H1 (cell line): Measurements from ENCODE around the gene BPGM. TPM values are rescaled to one million over a fixed set of nuclear protein-coding genes. Genes with fewer than 3 reads are reported as not detected.

ENCODE experiments used
- CTCF ChIA-PET: fragments of 300-600 bp; sonication (Branson Sonifier 250); formaldehyde crosslinking; loops from one replicate; lab custom pipeline; 2021; ENCODE audit not compliant: partially characterized antibody; lab: Charles Lee
- POLR2A ChIA-PET: fragments of 300-600 bp; sonication (Branson Sonifier 250); formaldehyde crosslinking; loops from one replicate; lab custom pipeline; 2021; ENCODE audit warnings: inconsistent platforms; ENCODE audit not compliant: partially characterized antibody; lab: Charles Lee
- DNase-seq, 2 experiments: peaks; one replicate each; pipeline versions ENCODE4 v3.0.0 to v3.0.0-alpha.2; 2010 to 2022; ENCODE audit warnings: low spot score in 2 of 2, low read depth in 1 of 2, mixed read lengths in 1 of 2
- FAIRE-seq: peaks from 2 replicates; lab custom pipeline; 2011; peaks lifted over from hg19 to GRCh38; lab: Jason Lieb, UNC
- H2AFZ ChIP-seq: 2 replicates; pipeline ENCODE4 v1.8.1; 2012; ENCODE audit warnings: low read length, inconsistent platforms
- H2AK5ac ChIP-seq: 2 replicates; pipeline ENCODE4 v1.6.1; 2013; ENCODE audit warnings: low read depth, low read length
- H2BK120ac ChIP-seq: replicated peaks from 2 replicates; pipeline ENCODE3; 2013; ENCODE audit warnings: low read depth, low read length, inconsistent platforms
- H2BK12ac ChIP-seq: 2 replicates; pipeline ENCODE4 v1.6.1; 2013; ENCODE audit warnings: low read depth, low read length
- H2BK15ac ChIP-seq: 2 replicates; pipeline ENCODE4 v1.6.1; 2013; ENCODE audit warnings: low read length
- H2BK20ac ChIP-seq: 2 replicates; pipeline ENCODE4 v1.6.1; 2013; ENCODE audit warnings: low read length
- H2BK5ac ChIP-seq: 2 replicates; pipeline ENCODE4 v1.6.1; 2013; ENCODE audit warnings: low read depth, low read length
- H3K14ac ChIP-seq: 2 replicates; pipeline ENCODE4 v1.6.1; 2013; ENCODE audit warnings: inconsistent platforms; ENCODE audit not compliant: insufficient read length
- H3K18ac ChIP-seq: 2 replicates; pipeline ENCODE4 v1.6.1; 2013; ENCODE audit warnings: low read length; ENCODE audit errors: extremely low read depth
- H3K23ac ChIP-seq: 2 replicates; pipeline ENCODE4 v1.6.1; 2013; ENCODE audit warnings: inconsistent platforms; ENCODE audit not compliant: insufficient read length
- H3K23me2 ChIP-seq: 2 replicates; pipeline ENCODE4 v1.6.1; 2013; ENCODE audit warnings: low read depth, low read length
- H3K27ac ChIP-seq: 2 replicates; pipeline ENCODE4 v1.6.1; 2011; ENCODE audit warnings: low read depth, low read length, inconsistent platforms
- H3K27me3 ChIP-seq, 4 experiments: replicated peaks in 1 of 4; 1 replicate in 1 of 4; 2 replicates in 3 of 4; pipeline versions ENCODE4 v1.6.1 to v1.8.1; 2011 to 2013; ENCODE audit warnings: low read length in 3 of 4, mild to moderate bottlenecking in 3 of 4, inconsistent platforms in 2 of 4, mixed read lengths in 2 of 4, moderate library complexity in 1 of 4; ENCODE audit not compliant: control insufficient read depth in 3 of 4, insufficient read depth in 3 of 4; ENCODE audit errors: extremely low read depth in 1 of 4
- H3K36me3 ChIP-seq, 4 experiments: 2 replicates each; pipeline versions ENCODE4 v1.6.1 to v1.8.1; 2011 to 2013; ENCODE audit warnings: mild to moderate bottlenecking in 4 of 4, low read length in 3 of 4, moderate library complexity in 2 of 4, control low read depth in 1 of 4, inconsistent platforms in 1 of 4; ENCODE audit not compliant: insufficient read depth in 4 of 4, control insufficient read depth in 2 of 4
- H3K4ac ChIP-seq: replicated peaks from 2 replicates; pipeline ENCODE3; 2013; ENCODE audit warnings: low read length, low read depth, mixed read lengths, inconsistent platforms; ENCODE audit not compliant: insufficient read length
- H3K4me1 ChIP-seq, 4 experiments: replicated peaks in 1 of 4; 1 replicate in 1 of 4; 2 replicates in 3 of 4; pipeline versions ENCODE4 v1.6.1 to v1.8.1; 2011 to 2013; ENCODE audit warnings: low read length in 3 of 4, inconsistent platforms in 2 of 4, mixed read lengths in 1 of 4; ENCODE audit not compliant: insufficient read depth in 4 of 4, control insufficient read depth in 3 of 4
- H3K4me2 ChIP-seq, 2 experiments: 2 replicates each; pipeline versions ENCODE4 v1.6.1 to v1.8.1; 2011 to 2013; ENCODE audit warnings: low read depth in 2 of 2, low read length in 2 of 2, control low read depth in 1 of 2, inconsistent platforms in 1 of 2, mild to moderate bottlenecking in 1 of 2; ENCODE audit not compliant: insufficient read depth in 1 of 2
- H3K4me3 ChIP-seq, 4 experiments: fragments of 200-600, 300-600 bp in 1 of 4; sonication (generic), shearing (Covaris generic), sonication (Bioruptor Twin) in 1 of 4; 2 replicates each; pipeline versions ENCODE4 v1.5.1 to v1.8.1; 2011 to 2016; ENCODE audit warnings: low read length in 4 of 4, low read depth in 3 of 4, control low read depth in 2 of 4, inconsistent platforms in 2 of 4, mild to moderate bottlenecking in 2 of 4, mixed read lengths in 1 of 4, moderate library complexity in 1 of 4; ENCODE audit not compliant: insufficient read depth in 2 of 4; ENCODE audit errors: extremely low read depth in 1 of 4
- H3K56ac ChIP-seq: replicated peaks from 2 replicates; pipeline ENCODE3; 2013; ENCODE audit warnings: low read depth, mild to moderate bottlenecking, mixed read lengths, low read length, inconsistent platforms; ENCODE audit not compliant: insufficient read length
- H3K79me1 ChIP-seq: 2 replicates; pipeline ENCODE4 v1.6.1; 2013; ENCODE audit warnings: low read depth, low read length, control low read depth
- H3K79me2 ChIP-seq, 2 experiments: 2 replicates each; pipeline versions ENCODE4 v1.6.1 to v1.8.1; 2012 to 2013; ENCODE audit warnings: low read length in 2 of 2, mild to moderate bottlenecking in 2 of 2, inconsistent platforms in 1 of 2; ENCODE audit not compliant: insufficient read depth in 2 of 2, control insufficient read depth in 1 of 2
- H3K9ac ChIP-seq, 4 experiments: replicated peaks in 1 of 4; 1 replicate in 1 of 4; 2 replicates in 3 of 4; pipeline versions ENCODE4 v1.6.1 to v1.8.1; 2011 to 2013; ENCODE audit warnings: low read depth in 3 of 4, low read length in 3 of 4, control low read depth in 2 of 4, mild to moderate bottlenecking in 2 of 4, moderate library complexity in 2 of 4, inconsistent platforms in 1 of 4; ENCODE audit errors: extremely low read depth in 1 of 4
- H3K9me3 ChIP-seq, 2 experiments: 2 replicates each; pipeline versions ENCODE4 v1.6.1 to v1.8.1; 2012 to 2013; ENCODE audit warnings: mild to moderate bottlenecking in 2 of 2, moderate library complexity in 2 of 2, control low read depth in 1 of 2, inconsistent platforms in 1 of 2, low read depth in 1 of 2, low read length in 1 of 2, mixed read lengths in 1 of 2; ENCODE audit not compliant: insufficient read depth in 2 of 2
- H4K20me1 ChIP-seq, 2 experiments: replicated peaks in 1 of 2; 2 replicates each; pipeline versions ENCODE3 to v1.8.1; 2011 to 2013; ENCODE audit warnings: inconsistent platforms in 2 of 2, low read length in 2 of 2, mild to moderate bottlenecking in 1 of 2; ENCODE audit not compliant: insufficient read depth in 2 of 2, control insufficient read depth in 1 of 2
- H4K5ac ChIP-seq: 2 replicates; pipeline ENCODE4 v1.6.1; 2013; ENCODE audit warnings: low read length, low read depth, mixed read lengths, inconsistent platforms; ENCODE audit not compliant: insufficient read length
- H4K8ac ChIP-seq: 2 replicates; pipeline ENCODE4 v1.8.0; 2013; ENCODE audit warnings: mild to moderate bottlenecking, moderate library complexity, low read length, inconsistent platforms; ENCODE audit not compliant: insufficient read depth; ENCODE audit errors: extremely low read depth
- H4K91ac ChIP-seq: replicated peaks from 2 replicates; pipeline ENCODE3; 2013; ENCODE audit warnings: low read length, mixed read lengths, inconsistent platforms; ENCODE audit not compliant: insufficient read length
- BCL11A ChIP-seq, 2 experiments: IDR thresholded peaks; one replicate each; pipeline ENCODE4 v1.6.1; 2011; ENCODE audit warnings: low read depth in 2 of 2, low read length in 2 of 2, mild to moderate bottlenecking in 2 of 2
- BRCA1 ChIP-seq: IDR thresholded peaks from 2 replicates; pipeline ENCODE4 v1.6.1; 2012; ENCODE audit warnings: low read depth, low read length, improper control_type of control experiment
- EP300 ChIP-seq, 2 experiments: IDR thresholded peaks; 1 replicate in 1 of 2; 2 replicates in 1 of 2; pipeline ENCODE4 v1.6.1; 2011 to 2012; ENCODE audit warnings: low read depth in 2 of 2, low read length in 2 of 2, mild to moderate bottlenecking in 2 of 2, borderline replicate concordance in 1 of 2, inconsistent platforms in 1 of 2, moderate library complexity in 1 of 2
- GABPA ChIP-seq: IDR thresholded peaks from 2 replicates; pipeline ENCODE4 v1.6.1; 2011; ENCODE audit warnings: mild to moderate bottlenecking, low read length, moderate library complexity, borderline replicate concordance; ENCODE audit not compliant: insufficient read depth
- RNF2 ChIP-seq: fragments of 200-900, 300-1000 bp; sonication (generic); IDR thresholded peaks from 2 replicates; pipeline ENCODE4 v1.7.1; 2016; ENCODE audit warnings: borderline replicate concordance, low read depth, mild to moderate bottlenecking, antibody characterized with exemption, low read length; ENCODE audit not compliant: poor library complexity, severe bottlenecking; ENCODE audit errors: missing control alignments
- TAF7 ChIP-seq: optimal IDR thresholded peaks from 2 replicates; pipeline ENCODE3; 2011; ENCODE audit warnings: low read depth, mild to moderate bottlenecking, inconsistent platforms, low read length, moderate library complexity, borderline replicate concordance
- polyA plus RNA-seq, 7 experiments: library from polyadenylated mRNA; depleted of rRNA in 3 of 7; stranded (reverse) in 5 of 7; unstranded in 2 of 7; fragments of >200 nt in 5 of 7; fragments of 200-250 nt in 2 of 7; gene quantifications; 1 replicate in 5 of 7; 2 replicates in 1 of 7; 4 replicates in 1 of 7; pipeline versions ENCODE4 v1.2.1 to v1.2.3, GENCODE V29; 2011 to 2013; ENCODE audit warnings: missing spikeins in 2 of 7, mixed read lengths in 2 of 7
- total RNA-seq: library from RNA; stranded (reverse); fragmentation: NEBNext Ultra II Directional; extraction: Animal tissue kit (Norgen Biotek cat#: 25700); gene quantifications from 2 replicates; pipeline ENCODE4 v1.2.1, GENCODE V29; 2021

Gene BPGM
- total and polyA plus RNA-seq, 2 of the 8 experiments (the other 6 are each of a cell fraction or from before 2014, with no cell fraction given), result 9.7 to 15.3 TPM

GRCh38 chr7:134630893-134631292 is 15.8 kb upstream of the BPGM start:
- no peaks in the 10 kb centered on the region for H3K4me1 ChIP-seq
- no peaks in the 10 kb centered on the region for H4K20me1 ChIP-seq
- no peaks in the 10 kb centered on the region for H3K79me1 ChIP-seq
- no peak overlapping the region for H3K23ac ChIP-seq
- no peak overlapping the region for H3K18ac ChIP-seq
- H3K9ac ChIP-seq, result no peak overlapping the region
- H3K9me3 ChIP-seq, result no peaks in the 10 kb centered on the region
- no peak overlapping the region for H3K4me3 ChIP-seq
- H2BK5ac ChIP-seq, result no peak overlapping the region
- no peak overlapping the region for H2BK15ac ChIP-seq
- CTCF ChIA-PET, result interaction anchor here (0.9 to 10.0 kb wide), 11 partner anchors 9 to 314 kb away, joined by 3 to 108 read pairs (median 4); partner anchors contain the start of gene BPGM
- no peak overlapping the region for H2BK120ac ChIP-seq
- DNase-seq (no peak), FAIRE-seq (no peak)
- H3K14ac ChIP-seq, result no peak overlapping the region
- H3K23me2 ChIP-seq, result no peaks in the 10 kb centered on the region
- H3K4ac ChIP-seq, result no peak overlapping the region
- H3K27me3 ChIP-seq, result no peaks in the 10 kb centered on the region
- H2BK12ac ChIP-seq, result no peak overlapping the region
- POLR2A ChIA-PET, result interaction anchor here (0.7 to 1.2 kb wide), 2 partner anchors 16 to 70 kb away, joined by 3 read pairs; no protein-coding TSS in a partner anchor
- no peaks in the 10 kb centered on the region for H3K79me2 ChIP-seq
- no peak overlapping the region for H2AFZ ChIP-seq
- H3K56ac ChIP-seq, result no peak overlapping the region
- no peak overlapping the region for H2BK20ac ChIP-seq
- no peak overlapping the region for H2AK5ac ChIP-seq
- no peak overlapping the region for H4K8ac ChIP-seq
- H4K5ac ChIP-seq, result no peak overlapping the region
- no peaks in the 10 kb centered on the region for H3K36me3 ChIP-seq
- H3K27ac ChIP-seq, result no peak overlapping the region
- no peak overlapping the region for H4K91ac ChIP-seq
- H3K4me2 ChIP-seq, result no peak overlapping the region
- TF ChIP-seq BCL11A (IDR thresholded peaks at IDR 0.05; ENCODE audit: low read depth in 2 of 2, low read length in 2 of 2) (no peak), EP300 (IDR thresholded peaks at IDR 0.05; ENCODE audit: borderline replicate concordance in 1 of 2, low read depth in 2 of 2, low read length in 2 of 2) (no peak), RNF2 (no peak), TAF7 (no peak), BRCA1 (no peak), GABPA (no peak)
